AG04450 (cell line): ENCODE data around the gene PTX4. TPM values are rescaled to one million over a fixed set of nuclear protein-coding genes. Genes with fewer than 3 reads are reported as not detected.

ENCODE experiments used
- CTCF ChIA-PET: fragments of 300-600, 350-600 bp; formaldehyde crosslinking; extraction: SDS; loops from one replicate; lab custom pipeline; 2022; ENCODE audit warnings: antibody characterized with exemption, inconsistent platforms; lab: Charles Lee
- POLR2A ChIA-PET: fragments of 350-600 bp; formaldehyde crosslinking; extraction: SDS; loops from one replicate; lab custom pipeline; 2021; ENCODE audit warnings: antibody characterized with exemption, inconsistent platforms; lab: Yijun Ruan, JAX
- DNase-seq: peaks from one replicate; pipeline ENCODE4 v3.0.0-alpha.2; 2011; ENCODE audit warnings: low read depth, low spot score
- H3K27ac ChIP-seq: one replicate; pipeline ENCODE4 v1.5.1; 2012; ENCODE audit warnings: low read depth, low read length, control low read depth
- H3K27me3 ChIP-seq: one replicate; pipeline ENCODE4 v1.6.0; 2012; ENCODE audit warnings: low read length; ENCODE audit not compliant: control insufficient read depth, insufficient read depth
- H3K4me3 ChIP-seq: 2 replicates; pipeline ENCODE4 v1.5.1; 2011; ENCODE audit warnings: mild to moderate bottlenecking, low read depth, low read length, control low read depth
- H3K9me3 ChIP-seq: 2 replicates; pipeline ENCODE4 v1.5.1; 2012; ENCODE audit warnings: low read length; ENCODE audit not compliant: control insufficient read depth, insufficient read depth
- polyA plus RNA-seq: library from polyadenylated mRNA; depleted of rRNA; stranded (reverse); fragments of >200 nt; gene quantifications from 2 replicates; pipeline ENCODE4 v1.2.3, GENCODE V29; 2011
- TF ChIP-seq, protein P1 (sequence below): IDR thresholded peaks from 2 replicates; pipeline ENCODE4 v1.5.1; 2011; ENCODE audit warnings: low read depth, low read length, control low read depth, inconsistent platforms

The PTX4 gene
- polyA plus RNA-seq, 1 experiment: not detected

DNA sequence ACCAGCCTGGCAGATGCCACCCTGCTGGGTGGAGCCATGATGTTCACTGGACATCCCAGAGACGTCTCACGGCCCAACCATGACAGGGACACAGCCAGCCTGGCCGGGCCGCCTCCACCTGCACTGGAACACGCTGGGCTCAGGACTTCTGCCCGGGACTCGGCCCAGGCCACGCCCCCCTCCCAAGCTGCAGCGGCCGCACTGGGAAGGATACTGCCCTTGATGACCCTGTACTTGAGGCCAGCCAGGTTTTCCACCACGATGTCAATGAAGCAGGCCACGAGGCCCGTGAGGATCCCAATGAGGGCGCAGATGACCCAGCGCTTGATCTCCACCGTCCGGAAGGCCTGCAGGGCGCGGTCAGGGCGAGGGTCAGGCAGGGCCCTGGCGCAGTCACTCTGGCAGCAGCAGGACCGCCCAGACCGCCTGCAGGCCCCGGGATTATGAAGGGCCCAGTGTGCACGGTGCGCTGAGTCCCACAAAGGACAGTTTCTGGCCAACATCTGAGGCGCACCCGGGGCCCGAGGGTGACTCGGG, 28.1 kb downstream of the PTX4 start:
- no peak overlapping the region for H3K27ac ChIP-seq
- CTCF ChIA-PET: no interaction called here
- TF ChIP-seq, protein P1, sequence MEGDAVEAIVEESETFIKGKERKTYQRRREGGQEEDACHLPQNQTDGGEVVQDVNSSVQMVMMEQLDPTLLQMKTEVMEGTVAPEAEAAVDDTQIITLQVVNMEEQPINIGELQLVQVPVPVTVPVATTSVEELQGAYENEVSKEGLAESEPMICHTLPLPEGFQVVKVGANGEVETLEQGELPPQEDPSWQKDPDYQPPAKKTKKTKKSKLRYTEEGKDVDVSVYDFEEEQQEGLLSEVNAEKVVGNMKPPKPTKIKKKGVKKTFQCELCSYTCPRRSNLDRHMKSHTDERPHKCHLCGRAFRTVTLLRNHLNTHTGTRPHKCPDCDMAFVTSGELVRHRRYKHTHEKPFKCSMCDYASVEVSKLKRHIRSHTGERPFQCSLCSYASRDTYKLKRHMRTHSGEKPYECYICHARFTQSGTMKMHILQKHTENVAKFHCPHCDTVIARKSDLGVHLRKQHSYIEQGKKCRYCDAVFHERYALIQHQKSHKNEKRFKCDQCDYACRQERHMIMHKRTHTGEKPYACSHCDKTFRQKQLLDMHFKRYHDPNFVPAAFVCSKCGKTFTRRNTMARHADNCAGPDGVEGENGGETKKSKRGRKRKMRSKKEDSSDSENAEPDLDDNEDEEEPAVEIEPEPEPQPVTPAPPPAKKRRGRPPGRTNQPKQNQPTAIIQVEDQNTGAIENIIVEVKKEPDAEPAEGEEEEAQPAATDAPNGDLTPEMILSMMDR: no peak
- no peaks in the 10 kb centered on the region; the same call in 1 of the 2 replicates for H3K9me3 ChIP-seq
- H3K4me3 ChIP-seq: no peak overlapping the region
- H3K27me3 ChIP-seq: no peaks in the 10 kb centered on the region
- DNase-seq: no peak
- POLR2A ChIA-PET: no interaction called here

DNA sequence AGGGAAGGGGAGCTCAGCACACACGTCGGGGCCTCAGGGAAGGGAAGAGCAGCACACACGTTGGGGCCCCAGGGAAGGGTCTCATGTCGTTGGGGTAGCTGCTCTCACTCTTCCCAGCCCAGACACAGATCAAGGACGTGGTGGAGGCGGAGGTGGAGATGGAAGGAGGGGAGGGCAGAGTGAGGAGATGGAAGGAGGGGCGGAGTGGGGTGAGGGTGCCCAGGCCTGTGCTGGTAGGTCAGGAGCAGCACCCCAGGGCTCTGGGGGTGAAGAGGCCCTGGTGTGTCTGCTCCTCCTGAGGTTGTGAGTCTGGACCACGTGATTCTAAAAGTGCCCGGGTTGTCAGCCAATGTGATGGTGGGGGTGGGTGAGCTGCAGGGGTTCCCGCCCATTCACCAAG, 28.8 kb downstream of the PTX4 start:
- no peaks in the 10 kb centered on the region for H3K27me3 ChIP-seq
- no peak for DNase-seq
- H3K9me3 ChIP-seq: no peaks in the 10 kb centered on the region; the same call in 1 of the 2 replicates
- CTCF ChIA-PET: no interaction called here
- no peak overlapping the region for H3K4me3 ChIP-seq
- no peak overlapping the region for H3K27ac ChIP-seq
- POLR2A ChIA-PET: no interaction called here
- TF ChIP-seq, protein P1: no peak

DNA sequence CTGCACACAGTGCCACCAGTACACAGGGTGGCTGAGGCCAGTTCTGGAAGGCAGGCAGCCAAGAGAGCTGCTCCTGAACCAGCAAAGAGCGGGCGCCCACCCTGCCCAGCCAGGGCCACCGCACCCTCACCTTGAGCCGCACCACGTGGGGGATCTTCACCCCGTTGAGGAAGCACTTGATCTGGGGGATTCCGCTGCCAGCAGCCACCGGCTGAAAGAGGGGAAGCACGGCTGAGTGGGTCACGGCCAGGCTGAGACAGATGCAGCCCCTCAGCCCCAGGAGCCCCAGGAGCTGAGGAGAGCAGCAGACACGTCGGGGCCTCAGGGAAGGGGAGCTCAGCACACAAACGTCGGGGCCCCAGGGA, 29.8 kb downstream of the PTX4 start:
- H3K27me3 ChIP-seq: no peaks in the 10 kb centered on the region
- ChIA-PET POLR2A (no interaction called here), CTCF (no interaction called here)
- no peak overlapping the region for H3K27ac ChIP-seq
- H3K4me3 ChIP-seq: no peak overlapping the region
- TF ChIP-seq, protein P1: no peak
- H3K9me3 ChIP-seq: no peaks in the 10 kb centered on the region; the same call in 1 of the 2 replicates
- DNase-seq: no peak

DNA sequence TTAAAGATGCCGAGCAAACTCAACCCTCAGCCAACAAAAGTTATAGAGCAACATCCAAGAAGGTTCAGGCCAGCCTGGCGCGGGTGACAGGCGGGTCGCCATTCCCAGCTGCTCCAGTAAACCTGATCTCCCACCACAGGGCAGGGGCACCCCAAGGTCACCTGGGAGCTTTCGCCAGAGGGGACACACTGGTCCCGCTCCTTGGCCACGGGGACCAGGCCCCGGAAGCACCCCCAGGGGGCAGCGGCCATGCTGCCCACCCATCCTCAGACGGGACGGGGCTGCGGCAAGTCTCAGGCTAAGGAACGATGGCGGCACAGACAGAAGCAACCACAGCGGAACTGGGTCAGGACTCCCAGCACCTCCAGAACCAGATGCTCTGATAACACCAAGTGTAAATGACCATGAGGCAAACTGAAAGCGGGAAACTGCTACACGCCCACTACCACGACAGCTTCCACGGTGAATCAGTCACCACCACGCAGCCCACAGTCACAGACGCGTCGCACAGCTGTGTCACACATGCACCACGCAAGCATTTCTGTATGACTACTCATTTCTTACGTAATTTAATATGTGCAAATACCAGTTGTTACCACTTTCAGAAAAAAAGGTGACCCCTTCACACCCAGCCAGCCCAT, 30.3 kb downstream of the PTX4 start:
- Histone ChIP-seq H3K4me3 (no peak overlapping the region), H3K27ac (no peak overlapping the region), H3K9me3 (no peaks in the 10 kb centered on the region; the same call in 1 of the 2 replicates), H3K27me3 (no peaks in the 10 kb centered on the region)
- ChIA-PET POLR2A (no interaction called here), CTCF (no interaction called here)
- no peak for DNase-seq
- TF ChIP-seq, protein P1: no peak

DNA sequence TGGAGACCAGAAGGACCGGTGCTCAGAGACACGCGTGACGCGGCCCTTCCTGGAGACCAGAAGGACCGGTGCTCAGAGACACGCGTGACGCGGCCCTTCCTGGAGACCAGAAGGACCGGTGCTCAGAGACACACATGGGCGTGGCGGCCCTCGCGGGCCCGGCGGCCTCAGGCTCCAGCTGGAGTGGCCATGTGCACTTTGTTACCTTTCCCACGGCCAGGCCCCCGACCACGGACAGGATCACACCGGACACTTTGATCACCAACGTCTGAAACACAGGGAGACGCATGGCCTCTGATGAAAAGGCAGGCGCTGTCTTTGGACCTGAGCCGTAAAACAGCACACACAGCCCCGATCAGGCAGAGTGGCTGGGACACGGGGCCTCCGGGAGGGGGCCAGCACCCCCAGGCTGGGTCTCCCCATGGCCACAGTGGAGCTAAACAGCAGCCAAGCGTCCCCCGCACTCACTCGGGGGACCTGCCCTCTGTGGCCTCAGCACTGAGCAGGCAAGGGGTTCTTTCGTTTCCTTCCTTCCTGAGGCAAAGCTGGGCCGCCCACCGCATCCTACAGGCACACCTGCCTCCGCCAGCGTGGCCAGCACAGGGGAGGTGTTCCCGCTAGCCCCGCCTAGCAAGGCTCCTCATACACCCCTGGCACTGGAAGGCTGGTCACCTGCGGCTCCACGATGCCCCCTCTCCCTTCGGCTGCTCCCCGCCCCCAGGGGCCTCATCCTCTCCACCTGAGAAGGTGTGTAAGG, 31.1 kb downstream of the PTX4 start:
- Histone ChIP-seq H3K27ac (no peak overlapping the region), H3K4me3 (no peak overlapping the region), H3K9me3 (no peaks in the 10 kb centered on the region; the same call in 1 of the 2 replicates), H3K27me3 (no peaks in the 10 kb centered on the region)
- ChIA-PET CTCF (no interaction called here), POLR2A (no interaction called here)
- DNase-seq: no peak
- TF ChIP-seq, protein P1: no peak
